Thyroid gland (tissue), 4 donors: ENCODE results near the gene CHMP1A.

Experiments used
- CTCF ChIP-seq, 6 experiments: fragments of 200-600 bp in 3 of 6; fragments of 450-650 bp in 3 of 6; sonication (generic) in 3 of 6; IDR thresholded peaks; one replicate each; pipeline ENCODE4 v1.5.1; 2016 to 2019; ENCODE audit warnings: antibody characterized with exemption in 6 of 6, mild to moderate bottlenecking in 2 of 6, inconsistent platforms in 1 of 6, moderate library complexity in 1 of 6
- POLR2A ChIP-seq, 2 donors: fragments of 450-650 bp; IDR thresholded peaks; one replicate each; pipeline ENCODE4 v1.6.1; 2017; ENCODE audit warnings: antibody characterized with exemption in 2 of 2, mild to moderate bottlenecking in 2 of 2, moderate library complexity in 1 of 2

GRCh38 chr16:89700100-89700648 is 42.7 kb upstream of the CHMP1A start:
- TF ChIP-seq POLR2A (IDR thresholded peaks at IDR 0.05) (peak; percentile 13 to 75), CTCF (IDR thresholded peaks at IDR 0.05) (peak; percentile 15 to 98 (median 86))
